B cell (primary cell): ENCODE results near the gene FUT3. TPM values are rescaled to one million over a fixed set of nuclear protein-coding genes. Genes with fewer than 3 reads are reported as not detected.

ENCODE experiments used
- ATAC-seq: fragments of 200-7000 bp; cut with Tn5 transposase; one replicate; pipeline ENCODE4 v1.10.0; 2021; ENCODE audit warnings: low read depth, mild to moderate bottlenecking, moderate number of reproducible peaks, moderate library complexity
- CTCF ChIA-PET: fragments of 350-600 bp; sonication (Branson Sonifier 250); formaldehyde crosslinking; loops from one replicate; lab custom pipeline; 2021; ENCODE audit warnings: antibody characterized with exemption, inconsistent platforms; lab: Charles Lee
- POLR2A ChIA-PET: fragments of 350-600 bp; sonication (Branson Sonifier 250); formaldehyde crosslinking; loops from one replicate; lab custom pipeline; 2021; ENCODE audit warnings: antibody characterized with exemption; lab: Charles Lee
- DNase-seq: peaks from one replicate; pipeline ENCODE4 v3.0.0; 2013
- H2AFZ ChIP-seq: 2 replicates; pipeline ENCODE4 v1.6.1; 2012; ENCODE audit warnings: mild to moderate bottlenecking, low read depth, low read length; ENCODE audit not compliant: insufficient read depth, poor library complexity, severe bottlenecking
- H3K27ac ChIP-seq, 2 donors: 1 replicate in 1 of 2; 2 replicates in 1 of 2; pipeline ENCODE4 v1.5.1; 2012 to 2013; ENCODE audit warnings: low read length in 2 of 2, mild to moderate bottlenecking in 2 of 2, moderate library complexity in 1 of 2
- H3K27me3 ChIP-seq, 4 experiments: fragments of 200-600 bp in 1 of 4; sonication (generic) in 1 of 4; replicated peaks in 1 of 4; 1 replicate in 2 of 4; 2 replicates in 2 of 4; pipeline versions ENCODE4 v1.6.1 to v1.7.0; 2013 to 2016; ENCODE audit warnings: low read length in 3 of 4, mild to moderate bottlenecking in 2 of 4, mixed read lengths in 1 of 4, moderate library complexity in 1 of 4; ENCODE audit not compliant: insufficient read depth in 4 of 4, control insufficient read depth in 3 of 4; ENCODE audit errors: control extremely low read depth in 1 of 4
- H3K36me3 ChIP-seq, 2 experiments: replicated peaks in 1 of 2; 1 replicate in 1 of 2; 2 replicates in 1 of 2; pipeline versions ENCODE4 v1.6.1 to v1.7.1; 2013; ENCODE audit warnings: low read length in 1 of 2; ENCODE audit not compliant: insufficient read depth in 2 of 2, control insufficient read depth in 1 of 2; ENCODE audit errors: control extremely low read depth in 1 of 2, extremely low read depth in 1 of 2
- H3K4me1 ChIP-seq, 2 donors: fragments of 200-600 bp in 1 of 2; sonication (generic) in 1 of 2; 1 replicate in 1 of 2; 2 replicates in 1 of 2; pipeline versions ENCODE4 v1.5.1 to v1.6.1; 2013 to 2017; ENCODE audit warnings: low read length in 2 of 2; ENCODE audit not compliant: control insufficient read depth in 2 of 2, insufficient read depth in 2 of 2
- H3K4me2 ChIP-seq: replicated peaks from 2 replicates; pipeline ENCODE3; 2012; ENCODE audit warnings: mild to moderate bottlenecking, low read depth, low read length; ENCODE audit not compliant: poor library complexity, severe bottlenecking
- H3K4me3 ChIP-seq, 5 experiments: fragments of 200-600 bp in 1 of 5; sonication (generic) in 1 of 5; 1 replicate in 3 of 5; 2 replicates in 2 of 5; pipeline versions ENCODE4 v1.5.1 to v1.7.0; 2011 to 2016; ENCODE audit warnings: low read length in 4 of 5, mild to moderate bottlenecking in 4 of 5, low read depth in 2 of 5, control low read depth in 1 of 5, moderate library complexity in 1 of 5; ENCODE audit not compliant: insufficient read depth in 1 of 5; ENCODE audit errors: control extremely low read depth in 1 of 5, extremely low read depth in 1 of 5
- H3K79me2 ChIP-seq: fragments of 200-600 bp; sonication (generic); one replicate; pipeline ENCODE4 v1.6.0; 2016; ENCODE audit warnings: low read length; ENCODE audit not compliant: control insufficient read depth, insufficient read depth
- H3K9ac ChIP-seq: fragments of 200-600 bp; sonication (generic); 2 replicates; pipeline ENCODE4 v1.6.1; 2017; ENCODE audit warnings: mild to moderate bottlenecking, low read length, moderate library complexity
- H3K9me3 ChIP-seq, 3 donors: one replicate each; pipeline versions ENCODE4 v1.6.1 to v1.7.1; 2013; ENCODE audit warnings: low read length in 2 of 3; ENCODE audit not compliant: control insufficient read depth in 2 of 3, insufficient read depth in 1 of 3; ENCODE audit errors: control extremely low read depth in 1 of 3
- H4K20me1 ChIP-seq: 2 replicates; pipeline ENCODE4 v1.6.0; 2012; ENCODE audit warnings: mild to moderate bottlenecking, low read length; ENCODE audit not compliant: insufficient read depth, control insufficient read depth, poor library complexity, severe bottlenecking
- H3K27ac Mint-ChIP-seq: one replicate; pipeline ENCODE4 v1.8.0; 2021; ENCODE audit warnings: mixed read lengths
- H3K27me3 Mint-ChIP-seq: one replicate; pipeline ENCODE4 v1.8.0; 2021; ENCODE audit warnings: mixed read lengths
- H3K4me1 Mint-ChIP-seq: one replicate; pipeline ENCODE4 v1.8.0; 2021; ENCODE audit warnings: mixed read lengths
- H3K4me3 Mint-ChIP-seq: one replicate; pipeline ENCODE4 v1.8.0; 2021; ENCODE audit warnings: mixed read lengths
- H3K9me3 Mint-ChIP-seq: one replicate; pipeline ENCODE4 v1.8.0; 2022; ENCODE audit warnings: mixed read lengths; ENCODE audit not compliant: insufficient read depth
- EZH2 ChIP-seq: IDR thresholded peaks from 2 replicates; pipeline ENCODE4 v1.6.1; 2012; ENCODE audit warnings: borderline replicate concordance, low read depth, mild to moderate bottlenecking, moderate library complexity, low read length; ENCODE audit not compliant: insufficient read depth, poor library complexity, severe bottlenecking
- WGBS: methylation state at CpG from one replicate; pipeline ENCODE4 v1.1.5; 2013; ENCODE audit warnings: missing lambda C conversion rate; ENCODE audit not compliant: insufficient coverage; 5-methylcytosine and 5-hydroxymethylcytosine counted together
- intact Hi-C: fragments of 100-400 bp; cut with micrococcal nuclease; formaldehyde crosslinking; loops from one replicate; pipeline ENCODE4 v1.10.0; 2022
- polyA plus RNA-seq: library from polyadenylated mRNA; depleted of rRNA; stranded (reverse); fragments of >200 nt; gene quantifications from 2 replicates; pipeline ENCODE4 v1.2.3, GENCODE V29; 2012
- total RNA-seq, 2 donors: library from RNA; stranded (reverse); fragments of 120-200 nt in 1 of 2; gene quantifications; 1 replicate in 1 of 2; 2 replicates in 1 of 2; pipeline versions ENCODE4 v1.2.3 to v1.2.4, GENCODE V29; 2013 to 2022
- TF ChIP-seq, protein P1 (sequence below): fragments of 200-600 bp; IDR thresholded peaks from one replicate; pipeline ENCODE4 v1.8.0; 2022; ENCODE audit warnings: antibody characterized with exemption, mild to moderate bottlenecking

The FUT3 gene
- total and polyA plus RNA-seq, 2 donors (not counting 1 experiment from before 2014, with no cell fraction given): not detected

DNA sequence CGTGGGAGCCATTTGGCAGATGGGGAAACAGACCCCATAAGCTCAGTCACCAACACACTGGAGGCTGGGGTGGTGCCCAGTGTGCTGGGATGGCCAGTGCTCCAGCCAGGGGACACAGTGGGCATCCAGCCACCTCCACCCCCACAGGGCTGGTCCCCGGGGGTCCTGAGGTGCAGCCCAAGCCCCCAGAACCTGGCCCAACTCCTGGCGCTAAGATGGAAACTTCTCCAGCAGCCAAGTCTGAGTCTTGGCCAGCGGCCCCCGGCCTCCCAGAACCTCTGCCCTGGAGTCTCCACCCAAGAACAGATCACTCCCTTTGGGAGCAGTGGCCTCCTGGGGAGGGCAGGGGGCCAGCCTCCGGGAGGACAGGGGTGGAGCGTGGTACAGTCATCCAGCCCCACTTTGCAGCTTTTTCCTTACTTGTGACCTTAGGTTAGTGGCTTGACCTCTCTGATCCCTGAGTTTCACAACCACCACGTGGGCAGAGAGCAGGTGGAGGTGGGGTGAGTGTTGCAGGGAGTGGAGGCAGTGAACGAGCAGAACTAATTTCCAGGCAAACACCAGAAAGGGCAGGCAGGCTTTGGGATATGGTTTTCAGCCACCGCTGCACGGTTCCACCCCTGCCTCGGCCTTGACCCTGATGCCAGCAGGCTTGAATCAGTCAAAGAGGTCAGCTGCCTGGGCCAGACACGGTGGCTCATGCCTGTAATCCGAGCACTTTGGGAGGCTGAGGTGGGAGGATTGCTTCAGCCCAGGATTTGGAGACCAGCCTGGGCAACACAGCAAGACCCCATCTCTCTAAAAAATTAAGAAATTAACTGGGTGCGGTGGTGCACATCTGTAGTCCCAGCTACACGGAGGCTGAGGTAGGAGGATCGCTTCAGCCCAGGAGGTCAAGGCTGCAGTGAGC lies 50.6 kb downstream of the FUT3 start:
- Mint-ChIP-seq H3K9me3 (no peaks in the 10 kb centered on the region), H3K27ac (peak overlapping the region; percentile 59), H3K4me3 (no peak overlapping the region), H3K27me3 (peaks cover 32% of the 10 kb centered on the region), H3K4me1 (peaks cover 22% of the 10 kb centered on the region)
- Histone ChIP-seq H3K4me1 (peaks cover 19 to 24% of the 10 kb centered on the region in 2 donors), H3K27me3 (peaks cover 0 to 70% (median 27%) of the 10 kb centered on the region in 4 experiments), H3K36me3 (no peaks in the 10 kb centered on the region), H4K20me1 (no peaks in the 10 kb centered on the region), H3K79me2 (no peaks in the 10 kb centered on the region), H2AFZ (no peak overlapping the region), H3K27ac (no peak overlapping the region), H3K4me2 (no peak overlapping the region), H3K9me3 (peaks cover 0 to 40% (median 0%) of the 10 kb centered on the region in 3 donors), H3K9ac (no peak overlapping the region), H3K4me3 (no peak overlapping the region)
- WGBS: 90% methylated on average over 16 of the region's 17 CpGs
- POLR2A ChIA-PET: no interaction called here
- intact Hi-C loops: no loop called here
- CTCF ChIA-PET: no interaction called here
- no peak for DNase-seq
- no peak for ATAC-seq
- TF ChIP-seq EZH2: no peak
- TF ChIP-seq, protein P1, sequence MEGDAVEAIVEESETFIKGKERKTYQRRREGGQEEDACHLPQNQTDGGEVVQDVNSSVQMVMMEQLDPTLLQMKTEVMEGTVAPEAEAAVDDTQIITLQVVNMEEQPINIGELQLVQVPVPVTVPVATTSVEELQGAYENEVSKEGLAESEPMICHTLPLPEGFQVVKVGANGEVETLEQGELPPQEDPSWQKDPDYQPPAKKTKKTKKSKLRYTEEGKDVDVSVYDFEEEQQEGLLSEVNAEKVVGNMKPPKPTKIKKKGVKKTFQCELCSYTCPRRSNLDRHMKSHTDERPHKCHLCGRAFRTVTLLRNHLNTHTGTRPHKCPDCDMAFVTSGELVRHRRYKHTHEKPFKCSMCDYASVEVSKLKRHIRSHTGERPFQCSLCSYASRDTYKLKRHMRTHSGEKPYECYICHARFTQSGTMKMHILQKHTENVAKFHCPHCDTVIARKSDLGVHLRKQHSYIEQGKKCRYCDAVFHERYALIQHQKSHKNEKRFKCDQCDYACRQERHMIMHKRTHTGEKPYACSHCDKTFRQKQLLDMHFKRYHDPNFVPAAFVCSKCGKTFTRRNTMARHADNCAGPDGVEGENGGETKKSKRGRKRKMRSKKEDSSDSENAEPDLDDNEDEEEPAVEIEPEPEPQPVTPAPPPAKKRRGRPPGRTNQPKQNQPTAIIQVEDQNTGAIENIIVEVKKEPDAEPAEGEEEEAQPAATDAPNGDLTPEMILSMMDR: no peak
